Esophagus mucosa (tissue), 1 donor: ENCODE data around the gene JAK3. TPM values are rescaled to one million over a fixed set of nuclear protein-coding genes. Genes with fewer than 3 reads are reported as not detected.
"Not testable (repeated sequence)": the region's sequence is repeated elsewhere in the genome, so short reads cannot be mapped to it uniquely, and the experiment has no call there.

Experiments used
- ATAC-seq: fragments of 200-7000 bp; cut with Tn5 transposase; one replicate; pipeline ENCODE4 v1.9.1; 2020
- total RNA-seq: library from RNA; stranded (reverse); gene quantifications from one replicate; pipeline ENCODE4 v1.2.4, GENCODE V29; 2023
- donor health status: DM: yes; HTN: yes; CAD: no.

The JAK3 gene
- total RNA-seq, 1 donor from 2014 or later: 2.0 TPM

DNA sequence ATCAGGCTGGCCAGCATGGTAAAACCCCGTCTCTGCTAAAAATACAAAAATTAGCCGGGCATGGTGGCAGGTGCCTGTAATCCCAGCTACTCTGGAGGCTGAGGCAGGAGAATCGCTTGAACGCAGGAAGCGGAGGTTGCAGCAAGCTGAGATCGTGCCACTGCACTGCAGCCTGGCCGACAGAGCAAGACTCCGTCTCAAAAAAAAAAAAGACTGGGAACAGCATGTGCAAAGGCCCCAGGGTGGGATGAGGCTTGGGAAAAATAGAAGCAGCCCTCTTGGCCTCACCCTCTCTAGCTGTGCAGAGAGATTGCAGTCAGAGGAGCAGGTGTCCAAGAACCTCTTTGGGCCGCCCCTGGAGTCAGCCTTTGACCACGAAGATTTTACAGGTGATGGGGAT lies 69.9 kb downstream of the JAK3 start:
- not testable (repeated sequence) for ATAC-seq

DNA sequence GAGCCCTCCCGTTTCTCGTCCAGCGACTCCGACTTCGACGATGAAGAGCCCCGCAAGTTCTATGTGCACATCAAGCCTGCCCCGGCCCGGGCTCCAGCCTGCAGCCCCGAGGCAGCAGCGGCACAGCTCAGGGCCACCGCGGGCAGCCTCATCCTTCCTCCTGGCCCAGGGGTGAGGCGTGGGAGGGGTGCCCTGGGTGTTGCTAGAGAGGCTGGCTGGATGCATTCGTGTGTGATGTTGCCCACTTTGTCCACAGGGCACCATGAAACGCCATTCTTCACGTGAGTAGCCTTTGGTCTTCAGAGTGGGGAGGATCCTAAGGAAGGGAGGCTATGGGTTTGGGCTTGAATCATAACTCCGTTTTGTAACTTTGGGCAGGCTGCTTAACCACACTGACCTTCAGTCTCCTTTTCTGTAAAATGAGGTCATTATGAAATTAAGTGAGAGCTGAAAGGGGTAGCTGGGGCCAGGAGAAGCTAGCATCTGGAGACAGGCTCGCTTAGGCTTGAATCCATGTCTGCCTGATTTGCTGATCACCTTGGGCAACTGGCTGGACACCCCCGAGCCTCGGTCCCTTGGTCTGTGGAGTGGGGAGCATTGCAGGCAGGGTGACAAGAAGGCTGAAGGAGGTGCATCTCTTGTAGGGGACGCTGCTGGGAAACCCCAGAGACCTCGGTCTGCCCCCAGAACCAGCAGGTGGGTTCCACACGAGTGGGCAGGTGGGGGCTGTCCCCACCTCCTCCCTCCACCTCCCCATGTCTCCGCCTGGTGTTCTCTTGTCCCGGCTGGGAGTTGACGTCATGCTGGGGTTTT lies 71.6 kb downstream of the JAK3 start:
- peak; percentile 27 for ATAC-seq

DNA sequence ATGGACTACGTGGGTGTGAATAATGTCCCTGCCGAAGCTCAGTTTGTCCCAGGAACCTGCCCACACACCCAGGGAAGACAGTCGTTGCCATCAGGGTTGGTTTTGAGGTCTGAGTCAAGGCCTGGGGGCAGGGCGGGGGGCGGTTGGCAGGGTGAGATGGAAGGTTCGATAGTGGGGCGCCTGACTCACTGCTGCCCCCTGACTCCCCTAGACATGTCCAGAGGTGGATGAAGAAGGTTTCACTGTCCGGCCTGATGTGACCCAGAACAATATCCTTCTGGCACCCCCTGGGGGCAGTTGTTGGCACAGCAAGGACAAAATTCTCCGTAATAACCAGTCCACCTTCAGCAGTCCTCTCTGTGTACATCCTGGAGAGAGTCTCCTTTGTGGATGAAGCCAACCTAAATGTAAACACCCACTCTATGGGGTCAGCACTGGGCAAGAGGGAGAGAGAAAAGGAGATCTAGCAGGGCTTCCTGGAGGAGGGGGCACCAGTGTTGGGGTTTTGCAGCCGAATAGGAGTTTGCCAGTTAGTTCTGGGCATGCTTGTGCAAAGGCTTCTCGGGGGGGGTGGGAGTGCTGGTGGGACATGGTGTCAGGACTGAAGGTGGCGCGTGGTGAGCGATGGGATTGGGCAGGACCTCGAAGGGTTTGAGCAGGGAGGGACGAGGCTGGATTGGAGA lies 72.4 kb downstream of the JAK3 start:
- no peak for ATAC-seq

Other genes with a start within 250 kb of the JAK3 start
- gene UNC13A, start 159.6 kb downstream of the JAK3 start, total RNA-seq: 0.04 TPM
- gene MAP1S, start 128.5 kb downstream of the JAK3 start, total RNA-seq: 16.9 TPM
- gene FCHO1, start 96.5 kb downstream of the JAK3 start, total RNA-seq: 0.76 TPM
- gene B3GNT3, start 52.8 kb downstream of the JAK3 start, total RNA-seq: 19.4 TPM
- not detected for gene INSL3, start 26.5 kb downstream of the JAK3 start, total RNA-seq
- 2,571 TPM for gene RPL18A, start 11.9 kb upstream of the JAK3 start, total RNA-seq
- gene SLC5A5, start 24.0 kb upstream of the JAK3 start, total RNA-seq: not detected
- 52.5 TPM for gene CCDC124, start 85.0 kb upstream of the JAK3 start, total RNA-seq
- not detected for gene KCNN1, start 119.1 kb upstream of the JAK3 start, total RNA-seq
- gene ARRDC2, start 160.2 kb upstream of the JAK3 start, total RNA-seq: 6.3 TPM
- gene IL12RB1, start 239.0 kb upstream of the JAK3 start, total RNA-seq: 0.36 TPM
- gene MAST3, start 249.8 kb upstream of the JAK3 start, total RNA-seq: 3.2 TPM